Measurements from ENCODE around the gene CCNI2. TPM values are rescaled to one million over a fixed set of nuclear protein-coding genes. Genes with fewer than 3 reads are reported as not detected.
"Not testable (repeated sequence)": the region's sequence is repeated elsewhere in the genome, so short reads cannot be mapped to it uniquely, and the experiment has no call there.

Gene CCNI2
- total RNA-seq, 1 donor from 2014 or later: 0.34 TPM

DNA sequence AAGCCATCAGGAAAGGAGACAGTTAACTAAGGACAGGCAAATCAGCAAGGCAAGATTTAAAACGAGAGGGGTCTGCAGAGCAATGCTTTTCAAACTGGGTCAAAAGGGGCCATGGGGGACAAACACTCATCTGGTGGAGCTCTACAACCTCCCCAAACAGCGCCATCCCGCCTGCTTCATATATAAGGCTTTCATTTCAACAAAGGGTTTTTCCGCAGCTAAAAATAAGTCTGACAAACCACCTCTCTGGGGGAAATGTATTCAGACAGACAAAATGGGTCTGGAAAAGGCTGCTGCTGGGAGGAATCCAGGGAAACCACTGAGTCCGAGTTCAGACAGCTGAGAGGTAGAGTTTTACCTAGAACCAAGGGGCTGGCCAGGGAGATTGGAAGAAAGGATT lies 38.1 kb downstream of the CCNI2 start:
- DNase-seq: no peak

DNA sequence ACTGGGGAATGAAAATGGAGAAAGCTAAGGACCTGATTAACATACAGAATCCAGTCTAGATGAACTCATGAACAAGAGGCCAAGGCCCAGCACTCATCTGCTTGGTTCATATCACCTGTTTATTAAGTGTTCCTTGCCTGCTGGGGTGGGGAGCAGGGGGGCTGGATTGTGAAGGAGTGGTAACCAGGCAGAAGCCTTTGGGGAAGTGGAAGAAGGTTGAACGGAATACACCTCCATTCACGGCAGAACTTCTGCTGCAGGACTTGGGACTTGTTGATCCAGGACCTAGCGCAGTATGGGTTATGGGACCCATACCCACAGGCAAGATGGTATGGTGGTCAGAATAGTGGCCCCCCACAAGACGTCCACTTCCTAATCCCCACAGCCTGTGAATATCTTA lies 38.6 kb downstream of the CCNI2 start:
- DNase-seq: no peak

DNA sequence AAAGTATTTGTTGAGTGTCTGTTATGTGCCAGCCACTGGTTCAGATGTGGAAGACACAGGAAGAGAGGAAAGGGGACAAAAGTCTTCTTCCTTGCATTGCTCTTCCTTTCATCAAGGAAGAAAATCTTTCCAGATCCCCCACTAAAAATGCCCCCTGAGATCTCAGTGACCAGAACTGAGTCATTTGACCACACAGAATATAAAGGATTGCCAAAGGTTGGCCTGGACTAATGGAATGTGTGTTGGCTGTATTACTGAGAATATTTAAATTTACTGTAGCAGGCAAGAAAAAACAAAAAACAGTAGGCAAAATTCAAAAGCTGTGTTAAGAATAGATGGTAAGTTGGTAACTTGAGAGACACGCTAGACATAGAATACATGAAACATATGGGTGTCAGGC lies 39.9 kb downstream of the CCNI2 start:
- no peak for DNase-seq

DNA sequence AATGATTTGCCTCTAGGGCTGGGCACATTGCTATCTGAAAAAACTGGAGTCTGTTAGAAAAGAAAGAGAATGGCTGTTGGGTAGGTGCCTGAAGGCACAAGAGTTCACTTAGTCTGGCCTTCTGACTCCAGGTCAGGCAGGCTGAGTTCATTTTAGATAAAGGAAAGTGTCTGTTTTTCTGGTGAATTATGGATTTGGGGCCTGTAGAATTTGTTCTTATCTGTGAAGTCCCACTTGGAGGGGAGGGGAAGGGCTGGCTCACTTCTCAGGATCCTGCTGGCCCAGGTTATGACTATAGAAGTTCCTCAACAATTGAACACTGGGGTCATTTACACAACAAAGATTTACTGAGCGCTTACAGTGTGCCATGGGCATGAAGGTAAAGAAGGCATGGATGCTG lies 41.3 kb downstream of the CCNI2 start:
- no peak for DNase-seq

DNA sequence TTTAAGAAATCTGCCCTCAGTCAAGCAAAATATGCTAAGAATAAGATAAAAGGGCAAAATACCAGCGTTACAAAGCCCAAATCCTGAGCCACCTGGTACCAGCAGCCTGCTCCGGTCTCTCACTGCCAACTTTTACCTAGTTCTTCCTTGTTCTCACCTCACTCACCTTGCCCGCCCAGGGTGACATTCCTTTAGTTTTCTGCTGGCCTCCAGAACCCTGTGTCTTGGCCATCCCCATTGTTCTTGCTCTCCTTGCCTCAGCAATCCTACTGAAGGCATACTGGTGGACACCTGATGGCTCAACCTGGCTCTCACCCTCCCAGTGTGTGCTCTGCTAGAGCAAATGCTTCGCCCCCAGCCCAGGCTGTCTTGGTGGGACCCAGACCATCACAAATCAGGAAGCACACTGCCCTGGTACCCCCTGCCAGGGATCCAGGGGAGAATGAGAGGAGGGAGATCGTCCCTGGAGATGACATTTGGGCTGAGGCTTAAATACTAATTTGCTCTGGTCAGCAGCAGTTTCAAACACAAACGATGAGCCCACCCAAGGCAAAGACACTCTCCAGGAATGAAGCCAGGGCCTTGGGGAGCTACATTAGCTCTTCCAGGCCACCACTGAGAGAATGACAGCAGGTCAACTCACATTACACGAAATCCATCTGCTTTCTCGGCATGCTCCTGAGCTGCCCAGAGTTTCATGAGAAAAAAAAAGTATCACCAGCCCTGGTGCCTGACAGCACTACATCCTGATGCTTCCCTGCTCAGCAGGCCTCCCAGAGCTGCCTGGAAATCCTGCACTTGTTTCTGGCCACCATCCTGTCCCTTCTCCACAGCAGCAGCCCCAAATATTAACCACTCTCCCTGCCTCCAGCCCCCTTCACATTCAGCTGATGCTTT lies 42.0 kb downstream of the CCNI2 start:
- DNase-seq: no peak

DNA sequence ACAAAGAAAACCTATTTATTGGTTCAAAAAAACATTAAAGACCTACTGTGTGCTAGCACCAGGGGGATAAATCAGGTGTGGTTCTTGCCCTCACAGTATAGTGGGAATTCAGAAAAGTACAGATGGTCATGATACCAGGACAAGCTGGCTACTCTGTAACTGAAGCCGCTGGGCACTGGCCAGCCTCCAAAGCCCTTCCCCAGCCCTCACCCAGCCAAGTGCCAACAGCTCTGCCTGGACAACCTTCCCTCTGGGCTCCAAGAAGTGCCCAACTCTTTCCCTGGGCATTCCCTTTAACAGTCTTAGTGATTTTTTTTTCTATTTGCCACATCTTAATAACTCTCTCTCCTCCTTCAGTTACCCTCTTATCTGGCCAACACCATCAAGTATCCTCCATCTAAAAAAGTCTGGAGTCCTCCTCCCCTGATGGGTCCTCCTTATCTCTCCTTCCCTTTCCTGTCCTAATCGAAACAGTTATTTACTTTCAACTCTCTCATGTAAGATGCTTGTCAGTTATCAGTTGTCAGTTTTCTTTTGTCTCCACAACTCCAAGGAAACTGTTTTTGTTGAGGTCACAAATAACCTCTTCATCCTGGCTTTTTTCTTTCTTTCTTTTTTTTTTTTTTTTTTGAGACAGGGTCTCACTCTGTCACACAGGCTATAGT lies 43.1 kb downstream of the CCNI2 start:
- no peak for DNase-seq

DNA sequence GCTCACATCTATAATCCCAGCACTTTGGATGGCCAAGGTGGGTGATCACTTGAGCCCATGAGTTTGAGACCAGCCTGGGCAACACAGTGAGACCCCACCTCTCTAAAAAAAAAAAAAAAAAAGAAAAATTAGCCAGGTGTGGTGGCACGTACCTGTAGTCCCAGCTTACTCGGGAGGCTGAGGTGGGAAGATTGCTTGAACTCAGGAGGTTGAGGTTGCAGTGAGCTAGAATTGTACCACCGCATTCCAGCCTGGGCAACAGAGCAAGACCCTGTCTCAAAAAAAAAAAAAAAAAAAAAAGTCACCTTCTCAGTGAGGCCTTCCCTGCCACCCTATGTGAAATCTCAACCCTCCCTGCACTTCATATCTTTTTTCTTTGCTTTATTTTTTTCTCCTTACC lies 43.8 kb downstream of the CCNI2 start:
- no peak for DNase-seq

DNA sequence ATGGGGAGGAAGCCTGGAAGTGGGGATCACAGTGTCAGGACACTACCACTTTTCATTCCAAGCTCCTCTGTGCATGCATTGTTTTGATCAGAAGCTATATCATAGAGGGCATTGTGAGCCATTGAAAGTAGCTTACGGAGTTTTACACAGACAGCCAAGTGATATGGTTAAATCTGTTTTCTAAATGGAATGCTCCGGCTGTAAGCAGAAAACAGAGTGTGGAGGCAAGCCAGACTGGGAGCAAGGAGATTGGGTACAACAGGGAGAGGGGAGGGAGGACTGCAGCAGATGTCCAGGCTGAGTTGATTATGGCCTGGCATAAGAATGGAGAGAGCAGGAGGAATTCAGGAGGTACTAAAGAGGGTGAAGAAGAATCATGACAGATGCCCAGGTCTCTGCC lies 50.4 kb downstream of the CCNI2 start:
- no peak for DNase-seq

DNA sequence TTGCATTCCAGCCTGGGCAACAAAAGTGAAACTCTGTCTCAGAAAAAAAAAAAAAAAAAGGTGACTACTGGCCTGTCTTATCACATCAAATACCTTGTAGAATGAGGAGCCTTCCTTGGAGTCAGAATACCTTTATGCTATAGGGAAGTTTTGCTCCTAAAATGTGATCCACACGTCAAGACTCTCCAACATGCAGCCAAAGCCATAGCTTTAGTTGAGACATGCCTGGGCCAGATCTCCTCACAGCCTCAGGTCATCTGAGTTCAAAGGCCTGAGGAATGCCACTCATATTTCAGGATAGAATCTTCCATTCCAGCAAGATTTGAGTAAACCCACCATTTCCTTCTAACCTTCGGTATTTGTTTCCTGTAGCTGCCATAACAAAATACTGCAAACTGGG lies 52.2 kb downstream of the CCNI2 start:
- DNase-seq: no peak

DNA sequence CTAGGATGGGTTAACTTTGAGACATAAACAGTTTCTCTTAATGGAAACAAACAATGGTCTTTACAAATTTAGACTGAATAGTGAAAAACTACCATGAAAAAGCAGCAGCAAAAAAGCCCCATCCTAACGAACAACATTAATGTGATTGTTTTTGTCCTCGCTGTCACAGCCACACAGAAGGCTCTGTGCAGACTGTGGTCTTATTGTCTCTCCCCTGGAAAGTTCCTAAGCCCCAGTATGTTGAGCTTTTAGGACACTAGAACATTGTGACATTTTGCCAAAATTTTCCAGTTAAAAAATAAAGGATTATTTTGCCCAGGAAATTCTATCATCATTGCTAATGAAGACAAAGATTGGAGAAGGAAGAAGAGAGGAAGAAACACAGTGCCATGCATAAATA lies 53.3 kb downstream of the CCNI2 start:
- DNase-seq: no peak

DNA sequence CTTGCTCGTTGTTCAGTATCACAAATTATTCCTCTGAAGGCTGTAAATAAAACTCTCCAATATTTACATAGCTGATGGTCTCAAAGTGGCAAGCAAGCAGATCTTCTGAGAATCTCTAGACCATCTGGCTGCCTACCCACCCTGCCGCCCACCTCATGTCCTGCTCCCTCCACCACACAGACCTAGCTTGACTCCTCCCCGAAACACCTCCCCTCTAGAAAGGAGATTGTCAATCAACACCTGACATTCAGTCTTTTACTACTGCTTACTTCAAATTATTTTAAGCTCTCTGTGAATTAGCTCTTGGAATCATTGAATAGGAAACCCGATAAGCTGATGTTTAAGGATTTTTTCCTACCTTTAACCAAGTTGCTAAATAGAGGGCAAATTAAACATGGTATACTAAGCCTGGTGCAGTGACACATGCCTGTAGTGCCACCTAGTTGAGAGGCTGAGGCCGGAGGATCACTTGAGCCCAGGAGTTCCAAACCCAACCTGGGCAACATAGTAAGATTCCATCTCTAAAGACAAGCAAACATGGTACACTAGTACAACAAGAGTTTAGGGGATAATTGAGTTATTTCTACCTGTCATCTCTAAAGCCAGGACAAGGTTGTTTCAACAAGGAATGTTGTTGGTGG lies 54.9 kb downstream of the CCNI2 start:
- peak; percentile 21 for DNase-seq

DNA sequence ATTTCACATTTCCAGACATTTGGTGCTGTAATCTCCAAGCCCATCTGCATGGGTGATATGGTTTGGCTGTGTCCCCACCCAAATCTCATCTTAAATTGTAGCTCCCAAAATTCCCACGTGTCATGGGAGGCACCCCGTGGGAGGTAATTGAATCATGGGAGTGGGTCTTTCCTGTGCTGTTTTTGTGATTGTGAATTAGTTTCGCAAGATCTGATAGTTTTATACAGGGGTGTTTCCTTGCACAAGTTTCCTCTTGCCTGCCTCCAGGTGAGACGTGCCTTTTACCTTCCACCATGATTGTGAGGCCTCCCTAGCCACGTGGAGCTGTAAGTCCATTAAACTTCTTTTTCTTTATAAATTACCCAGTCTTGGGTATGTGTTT lies 55.5 kb downstream of the CCNI2 start:
- DNase-seq: not testable (repeated sequence)

Other genes with a start within 250 kb of the CCNI2 start
- gene IL5, start 203.9 kb upstream of the CCNI2 start, total RNA-seq: not detected in 2 replicates
- 12.6 and 22.0 TPM in 2 replicates for gene RAD50, start 190.4 kb upstream of the CCNI2 start, total RNA-seq
- gene IL13, start 89.3 kb upstream of the CCNI2 start, total RNA-seq: not detected in 2 replicates
- gene IL4, start 73.4 kb upstream of the CCNI2 start, total RNA-seq: not detected in 2 replicates
- 7.0 and 9.4 TPM in 2 replicates for gene KIF3A, start 9.9 kb upstream of the CCNI2 start, total RNA-seq
- 61.3 and 67.4 TPM in 2 replicates for gene SEPTIN8, start 29.8 kb downstream of the CCNI2 start, total RNA-seq
- not detected in 2 replicates for gene SOWAHA, start 65.9 kb downstream of the CCNI2 start, total RNA-seq
- 7.1 and 9.9 TPM in 2 replicates for gene SHROOM1, start 83.2 kb downstream of the CCNI2 start, total RNA-seq
- 0.14 TPM in 1 of 2 replicates, not detected in the other for gene GDF9, start 119.0 kb downstream of the CCNI2 start, total RNA-seq
- 68.8 and 98.9 TPM in 2 replicates for gene UQCRQ, start 119.2 kb downstream of the CCNI2 start, total RNA-seq
- 0.09 and 0.17 TPM in 2 replicates for gene LEAP2, start 126.2 kb downstream of the CCNI2 start, total RNA-seq
- gene AFF4, start 216.2 kb downstream of the CCNI2 start, total RNA-seq: 29.1 and 41.8 TPM in 2 replicates

Data from dermis blood vessel endothelial cell (primary cell).